ENCODE data around the gene HSPB2. TPM values are rescaled to one million over a fixed set of nuclear protein-coding genes. Genes with fewer than 3 reads are reported as not detected.

The HSPB2 gene
- total RNA-seq, 1 experiment from 2014 or later, result not detected

GRCh38 chr11:111934306-111934705, 21.8 kb downstream of the HSPB2 start:
- Histone ChIP-seq H3K4me1 (ENCODE audit: control insufficient read depth in 1 of 2, insufficient read depth in 2 of 2, low read length in 2 of 2) (peaks cover 20 to 33% of the 10 kb centered on the region in 2 experiments; a peak in 3 of 4 replicates), H4K20me1 (ENCODE audit: insufficient read depth) (no peaks in the 10 kb centered on the region), H3K36me3 (ENCODE audit: control insufficient read depth in 1 of 2, insufficient read depth in 2 of 2, low read length in 2 of 2) (no peaks in the 10 kb centered on the region), H3K9me2 (ENCODE audit: insufficient read depth) (no peaks in the 10 kb centered on the region), H3K4me3 (replicated peaks in 1 of 2; ENCODE audit: low read depth in 1 of 2, low read length in 2 of 2) (no peak overlapping the region), H3K27me3 (ENCODE audit: insufficient read depth, low read length) (no peaks in the 10 kb centered on the region), H3K9ac (ENCODE audit: low read length) (no peak overlapping the region), H3K27ac (ENCODE audit: low read depth, low read length) (no peak overlapping the region), H3K79me2 (ENCODE audit: insufficient read depth, low read length) (no peaks in the 10 kb centered on the region), H2AFZ (ENCODE audit: low read depth, low read length, poor library complexity, severe bottlenecking) (no peak overlapping the region), H3K9me3 (ENCODE audit: control insufficient read depth in 1 of 2, insufficient read depth in 1 of 2, low read depth in 1 of 2, low read length in 2 of 2) (no peaks in the 10 kb centered on the region), H3K4me2 (ENCODE audit: low read length) (no peak overlapping the region)
- TF ChIP-seq ZFX (IDR thresholded peaks at IDR 0.05) (no peak), YY1 (IDR thresholded peaks at IDR 0.05; ENCODE audit: extremely low read depth, insufficient replicate concordance, low read depth, low read length) (no peak), REST (IDR thresholded peaks at IDR 0.05; ENCODE audit: low read depth) (no peak), CBX3 (IDR thresholded peaks at IDR 0.05; ENCODE audit: low read depth) (no peak)
- ChIA-PET CTCF (interaction anchor here (1.3 kb wide), 1 partner anchor 346 kb away, joined by 3 read pairs; no protein-coding TSS in a partner anchor), RAD21 (ENCODE audit: low non-redundant PET in 1 of 2, low total read pairs in 2 of 2, uncharacterized antibody in 2 of 2, unreplicated experiment in 2 of 2) (interaction anchor here in 1 of 2 experiments (0.7 kb wide), 1 partner anchor 290 kb away, joined by 3 read pairs; no protein-coding TSS in a partner anchor), POLR2A (no interaction called here)
- no peak for ATAC-seq
- no peak for DNase-seq (ENCODE audit: low read depth, low spot score)
- intact Hi-C loops (cut with micrococcal nuclease), result loop anchor here (5.0 kb wide), 2 partner anchors 153 to 243 kb away; partner anchors contain the start of genes BCO2, SDHD and TIMM8B
- no TSS peak for BruUV-seq (replicated peaks)
